ENCODE measurements around the gene ZDHHC14. TPM values are rescaled to one million over a fixed set of nuclear protein-coding genes. Genes with fewer than 3 reads are reported as not detected.
A peak's percentile ranks its signal among the peaks of the same experiment; 100 is the strongest.
"Not testable (repeated sequence)": the region's sequence is repeated elsewhere in the genome, so short reads cannot be mapped to it uniquely, and the experiment has no call there.

The ZDHHC14 gene
- total RNA-seq, 1 experiment from 2014 or later: 5.9 TPM

- Histone ChIP-seq H3K4me1 (peaks cover 38% of the 10 kb centered on the region), H3K36me3 (no peaks in the 10 kb centered on the region), H3K27me3 (no peaks in the 10 kb centered on the region), H3K9me3 (replicated peaks) (0 out of 2 replicates have a peak, but pooled peaks cover 3% of the 10 kb centered on the region), H3K27ac (no peak overlapping the region), H3K4me3 (no peak overlapping the region)
- DNase-seq: no peak
These were observed 330.1 kb downstream of the ZDHHC14 start for GRCh38 chr6:157711060-157711459.

GRCh38 chr6:157712585-157713295 is 331.8 kb downstream of the ZDHHC14 start:
- DNase-seq: no peak
- Histone ChIP-seq H3K27me3 (no peaks in the 10 kb centered on the region), H3K4me1 (peaks cover 41% of the 10 kb centered on the region), H3K9me3 (replicated peaks) (no peaks in the 10 kb centered on the region), H3K36me3 (no peaks in the 10 kb centered on the region), H3K4me3 (no peak overlapping the region), H3K27ac (peak overlapping the region; percentile 85)

GRCh38 chr6:157713451-157714152 is 332.6 kb downstream of the ZDHHC14 start:
- H3K27ac ChIP-seq: peak overlapping the region; percentile 85
- H3K4me3 ChIP-seq: no peak overlapping the region
- H3K9me3 ChIP-seq (replicated peaks): no peaks in the 10 kb centered on the region
- no peak for DNase-seq
- no peaks in the 10 kb centered on the region for H3K27me3 ChIP-seq
- H3K4me1 ChIP-seq: peaks cover 41% of the 10 kb centered on the region
- no peaks in the 10 kb centered on the region for H3K36me3 ChIP-seq

GRCh38 chr6:157714153-157714490 is 333.1 kb downstream of the ZDHHC14 start:
- Histone ChIP-seq H3K27ac (peak overlapping the region; percentile 85), H3K27me3 (no peaks in the 10 kb centered on the region), H3K9me3 (replicated peaks) (no peaks in the 10 kb centered on the region), H3K36me3 (no peaks in the 10 kb centered on the region), H3K4me1 (peaks cover 41% of the 10 kb centered on the region), H3K4me3 (no peak overlapping the region)
- peak; percentile 78 to 86 for DNase-seq

GRCh38 chr6:157715728-157716164 is 334.8 kb downstream of the ZDHHC14 start:
- no peak overlapping the region for H3K4me3 ChIP-seq
- no peaks in the 10 kb centered on the region for H3K27me3 ChIP-seq
- peaks cover 44% of the 10 kb centered on the region for H3K4me1 ChIP-seq
- H3K27ac ChIP-seq: no peak overlapping the region; the same call in 1 of the 2 replicates
- no peak for DNase-seq
- H3K9me3 ChIP-seq (replicated peaks): no peaks in the 10 kb centered on the region
- H3K36me3 ChIP-seq: no peaks in the 10 kb centered on the region

- no peak for DNase-seq
- H3K27ac ChIP-seq: no peak overlapping the region
- no peak overlapping the region for H3K4me3 ChIP-seq
These were observed 335.4 kb downstream of the ZDHHC14 start for GRCh38 chr6:157716251-157716995.

GRCh38 chr6:157717340-157717748 is 336.4 kb downstream of the ZDHHC14 start:
- H3K27ac ChIP-seq: no peak overlapping the region
- H3K9me3 ChIP-seq (replicated peaks): no peaks in the 10 kb centered on the region
- H3K36me3 ChIP-seq: no peaks in the 10 kb centered on the region
- peaks cover 38% of the 10 kb centered on the region for H3K4me1 ChIP-seq
- H3K4me3 ChIP-seq: no peak overlapping the region
- no peak for DNase-seq
- H3K27me3 ChIP-seq: no peaks in the 10 kb centered on the region

More at GRCh38 chr6:157716251-157716995, 335.4 kb downstream of the ZDHHC14 start:
- Histone ChIP-seq H3K9me3 (replicated peaks) (no peaks in the 10 kb centered on the region), H3K4me1 (peaks cover 44% of the 10 kb centered on the region), H3K36me3 (no peaks in the 10 kb centered on the region), H3K27me3 (no peaks in the 10 kb centered on the region)

- H3K4me1 ChIP-seq: peaks cover 28% of the 10 kb centered on the region
- H3K36me3 ChIP-seq: no peaks in the 10 kb centered on the region
- peaks cover 5% of the 10 kb centered on the region; the same call in 1 of the 2 replicates for H3K9me3 ChIP-seq (replicated peaks)
- no peak overlapping the region for H3K4me3 ChIP-seq
- no peak for DNase-seq
- no peak overlapping the region for H3K27ac ChIP-seq
- H3K27me3 ChIP-seq: no peaks in the 10 kb centered on the region
These were observed 337.7 kb downstream of the ZDHHC14 start for GRCh38 chr6:157718503-157719187.

- H3K9me3 ChIP-seq (replicated peaks): peaks cover 19% of the 10 kb centered on the region
- H3K27me3 ChIP-seq, H3K27ac ChIP-seq, H3K36me3 ChIP-seq, DNase-seq, H3K4me3 ChIP-seq: not testable (repeated sequence)
- peaks cover 31% of the 10 kb centered on the region for H3K4me1 ChIP-seq
These were observed 340.0 kb downstream of the ZDHHC14 start for GRCh38 chr6:157720964-157721363.

GRCh38 chr6:157721426-157721825 is 340.4 kb downstream of the ZDHHC14 start:
- Histone ChIP-seq H3K27me3 (no peaks in the 10 kb centered on the region), H3K4me1 (peaks cover 28% of the 10 kb centered on the region), H3K4me3 (no peak overlapping the region), H3K36me3 (no peaks in the 10 kb centered on the region), H3K27ac (no peak overlapping the region), H3K9me3 (replicated peaks) (peaks cover 19% of the 10 kb centered on the region)
- DNase-seq: no peak

GRCh38 chr6:157721830-157722229 is 340.8 kb downstream of the ZDHHC14 start:
- peaks cover 19% of the 10 kb centered on the region for H3K9me3 ChIP-seq (replicated peaks)
- no peak overlapping the region for H3K4me3 ChIP-seq
- H3K27me3 ChIP-seq: no peaks in the 10 kb centered on the region
- peaks cover 28% of the 10 kb centered on the region for H3K4me1 ChIP-seq
- no peak overlapping the region for H3K27ac ChIP-seq
- DNase-seq: no peak
- no peaks in the 10 kb centered on the region for H3K36me3 ChIP-seq

GRCh38 chr6:157723376-157723775 is 342.4 kb downstream of the ZDHHC14 start:
- Histone ChIP-seq H3K9me3 (replicated peaks) (peaks cover 19% of the 10 kb centered on the region), H3K4me1 (peaks cover 28% of the 10 kb centered on the region), H3K27ac (peak overlapping the region; percentile 79), H3K36me3 (no peaks in the 10 kb centered on the region), H3K27me3 (no peaks in the 10 kb centered on the region), H3K4me3 (no peak overlapping the region)
- no peak for DNase-seq

GRCh38 chr6:157724138-157724820 is 343.3 kb downstream of the ZDHHC14 start:
- Histone ChIP-seq H3K9me3 (replicated peaks) (peaks cover 19% of the 10 kb centered on the region), H3K4me3 (no peak overlapping the region), H3K36me3 (no peaks in the 10 kb centered on the region), H3K27me3 (no peaks in the 10 kb centered on the region), H3K4me1 (peaks cover 27% of the 10 kb centered on the region), H3K27ac (peak overlapping the region; percentile 79)
- peak in 1 of 2 experiments; percentile 22 for DNase-seq

All from SJCRH30 (cell line).